HTR-8/SVneo (cell line): Measurements from ENCODE around the gene CTSH.
"Not testable (repeated sequence)": the region's sequence is repeated elsewhere in the genome, so short reads cannot be mapped to it uniquely, and the experiment has no call there.

Source experiments
- DNase-seq: peaks from one replicate; pipeline ENCODE4 v3.0.0; 2011; ENCODE audit warnings: low spot score, mixed read lengths; ENCODE audit not compliant: insufficient read length
- FAIRE-seq: peaks from 2 replicates; lab custom pipeline; 2011; peaks lifted over from hg19 to GRCh38; lab: Jason Lieb, UNC

Gene CTSH

DNA sequence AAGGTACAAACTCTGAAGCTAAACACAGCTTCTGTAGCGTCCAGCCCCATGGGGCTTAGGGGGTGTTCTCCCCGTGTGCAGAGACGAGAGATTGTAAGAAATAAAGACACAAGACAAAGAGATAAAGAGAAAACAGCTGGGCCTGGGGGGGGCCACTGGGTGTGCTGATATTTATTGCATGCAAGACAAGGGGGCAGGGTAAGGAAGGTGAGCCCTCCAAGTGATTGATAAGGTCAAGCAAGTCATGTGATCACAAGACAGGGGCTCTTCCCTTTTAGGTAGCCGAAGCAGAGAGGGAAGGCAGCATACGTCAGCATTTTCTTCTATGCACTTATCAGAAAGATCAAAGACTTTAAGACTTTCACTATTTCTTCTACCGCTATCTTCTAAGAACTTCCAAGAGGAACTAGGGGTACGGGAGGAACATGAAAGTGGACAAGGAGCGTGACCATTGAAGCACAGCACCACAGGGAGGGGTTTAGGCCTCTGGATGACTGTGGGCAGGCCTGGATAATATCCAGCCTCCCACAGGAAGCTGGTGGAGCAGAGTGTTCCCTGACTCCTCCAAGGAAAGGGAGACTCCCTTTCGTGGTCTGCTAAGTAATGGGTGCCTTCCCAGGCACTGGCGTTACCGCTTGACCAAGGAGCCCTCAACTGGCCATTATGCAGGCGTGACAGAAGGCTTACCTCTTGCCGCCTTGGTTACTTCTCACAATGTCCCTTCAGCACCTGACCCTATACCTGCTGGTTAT lies 42.4 kb downstream of the CTSH start:
- DNase-seq, FAIRE-seq: not testable (repeated sequence)

- not testable (repeated sequence) for DNase-seq, FAIRE-seq
Observed at GRCh38 chr15:78900819-78901533, 43.9 kb downstream of the CTSH start.

- no peak for FAIRE-seq
- DNase-seq, result no peak
Observed at GRCh38 chr15:78898540-78898939, 46.3 kb downstream of the CTSH start.

GRCh38 chr15:78895471-78895870 lies 49.4 kb downstream of the CTSH start:
- FAIRE-seq, result no peak
- no peak for DNase-seq

- DNase-seq (no peak), FAIRE-seq (no peak)
Observed at GRCh38 chr15:78893538-78893937, 51.3 kb downstream of the CTSH start.

DNA sequence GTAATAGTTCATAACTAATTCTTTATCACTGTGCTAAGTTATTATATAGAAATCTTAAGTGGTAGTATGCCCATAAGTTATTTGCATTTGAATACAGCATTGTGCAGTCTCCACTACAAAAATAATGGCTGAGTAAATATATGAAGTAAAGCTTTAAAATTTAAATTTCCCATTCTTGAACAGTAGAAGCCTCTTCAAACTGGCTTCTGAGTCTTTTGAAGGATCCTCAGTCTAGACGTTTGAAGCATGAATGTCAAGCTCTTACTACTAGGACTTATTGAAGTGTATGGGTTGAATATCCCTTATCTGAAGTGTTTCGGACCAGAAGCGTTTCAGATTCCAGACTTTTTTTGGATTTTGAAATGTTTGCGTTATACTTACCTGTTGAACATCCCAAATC lies 55.8 kb downstream of the CTSH start:
- FAIRE-seq, result no peak

GRCh38 chr15:78881681-78882080 lies 63.2 kb downstream of the CTSH start:
- no peak for DNase-seq
- no peak for FAIRE-seq

More for the DNA sequence above, 55.8 kb downstream of the CTSH start:
- no peak for DNase-seq

GRCh38 chr15:78880813-78881212 lies 64.0 kb downstream of the CTSH start:
- no peak for FAIRE-seq
- no peak for DNase-seq

GRCh38 chr15:78880242-78880533 lies 64.7 kb downstream of the CTSH start:
- FAIRE-seq, result no peak

DNA sequence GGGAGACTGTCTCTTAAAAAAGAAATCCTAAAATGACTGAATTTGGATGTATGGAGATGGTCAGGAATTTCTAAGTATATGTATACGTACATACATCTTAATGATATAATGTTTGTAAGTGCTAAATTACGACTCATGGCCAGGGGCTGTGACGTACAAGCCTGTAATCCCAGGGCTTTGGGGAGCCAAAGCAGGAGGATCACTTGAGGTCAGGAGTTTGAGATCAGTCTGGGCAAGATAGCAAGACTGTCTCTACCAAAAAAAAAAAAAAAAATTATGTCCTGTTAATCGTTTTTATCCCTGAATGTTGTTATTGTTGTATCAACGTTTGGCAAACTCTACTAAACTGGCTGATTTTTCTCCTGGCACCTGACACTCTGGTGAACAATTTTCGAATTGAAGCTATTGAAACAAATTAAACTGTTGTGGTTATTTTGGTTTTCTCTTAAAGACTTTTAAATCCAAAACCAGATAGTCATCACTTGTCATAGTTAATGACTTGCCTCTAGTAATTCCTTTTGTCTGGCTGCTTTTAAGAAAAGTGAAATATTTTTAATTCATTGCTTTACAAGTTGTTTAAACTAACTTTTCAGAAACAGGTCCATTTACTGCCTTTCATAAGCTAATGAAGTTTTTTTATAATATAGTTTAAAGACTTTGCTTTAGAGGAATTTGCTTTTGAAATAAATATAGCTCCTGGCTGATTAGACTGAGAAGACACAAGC lies 65.2 kb downstream of the CTSH start:
- DNase-seq (no peak), FAIRE-seq (no peak)

More at GRCh38 chr15:78880242-78880533, 64.7 kb downstream of the CTSH start:
- DNase-seq, result no peak

GRCh38 chr15:78878356-78878755 lies 66.5 kb downstream of the CTSH start:
- no peak for DNase-seq
- no peak for FAIRE-seq

DNA sequence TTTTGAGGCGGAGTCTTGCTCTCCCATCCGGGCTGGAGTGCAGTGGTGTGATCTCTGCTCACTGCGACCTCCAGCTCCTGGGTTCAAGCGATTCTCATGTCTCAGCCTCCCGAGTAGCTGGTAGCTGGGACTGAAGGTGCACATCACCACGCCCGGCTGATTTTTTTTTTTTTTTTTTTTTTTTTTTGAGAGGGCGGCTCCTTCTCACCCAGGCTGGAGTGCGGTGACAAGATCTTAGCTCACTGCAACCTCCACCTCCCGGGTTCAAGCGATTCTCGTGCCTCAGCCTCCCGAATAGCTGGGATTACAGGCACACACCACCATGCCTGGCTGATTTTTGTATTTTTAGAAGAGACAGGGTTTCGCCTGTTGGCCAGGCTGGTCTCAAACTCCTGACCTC lies 67.9 kb downstream of the CTSH start:
- FAIRE-seq, DNase-seq: not testable (repeated sequence)

DNA sequence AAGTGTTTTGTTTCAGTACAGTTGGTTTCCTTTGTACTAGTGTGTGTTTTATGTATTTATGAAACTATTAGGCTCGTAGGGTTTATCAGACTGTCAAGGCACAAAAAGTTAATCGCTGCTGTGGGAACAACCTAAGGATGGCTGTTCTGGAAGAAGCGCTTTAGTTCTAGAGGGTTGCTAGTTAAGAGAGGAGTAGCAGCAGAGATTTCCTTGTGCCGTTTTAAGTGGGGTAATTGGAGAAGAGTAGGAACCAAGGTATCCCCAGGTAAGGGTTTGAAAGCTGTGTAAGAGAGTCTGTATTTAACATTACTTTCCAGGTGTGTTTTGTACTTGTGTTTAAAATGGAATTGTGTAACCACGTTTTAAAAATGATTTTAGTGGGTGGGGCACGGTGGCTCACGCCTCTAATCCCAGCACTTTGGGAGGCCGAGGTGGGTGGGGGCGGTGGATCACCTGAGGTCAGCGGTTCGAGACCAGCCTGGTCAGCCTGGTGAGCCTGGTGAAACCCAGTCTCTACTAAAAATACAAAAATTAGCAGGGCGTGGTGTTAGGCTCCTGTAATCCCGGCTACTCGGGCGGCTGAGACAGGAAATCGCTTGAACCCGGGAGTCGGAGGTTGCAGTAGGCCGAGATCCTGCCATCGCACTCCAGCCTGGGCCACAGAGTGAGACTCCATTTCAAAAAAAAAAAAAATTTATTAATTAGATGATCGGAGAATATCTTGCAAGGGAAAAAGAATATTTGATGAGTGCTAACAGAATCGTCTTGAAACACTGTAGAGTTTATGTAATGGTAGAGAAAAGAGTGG lies 69.5 kb downstream of the CTSH start:
- DNase-seq (no peak), FAIRE-seq (no peak)

DNA sequence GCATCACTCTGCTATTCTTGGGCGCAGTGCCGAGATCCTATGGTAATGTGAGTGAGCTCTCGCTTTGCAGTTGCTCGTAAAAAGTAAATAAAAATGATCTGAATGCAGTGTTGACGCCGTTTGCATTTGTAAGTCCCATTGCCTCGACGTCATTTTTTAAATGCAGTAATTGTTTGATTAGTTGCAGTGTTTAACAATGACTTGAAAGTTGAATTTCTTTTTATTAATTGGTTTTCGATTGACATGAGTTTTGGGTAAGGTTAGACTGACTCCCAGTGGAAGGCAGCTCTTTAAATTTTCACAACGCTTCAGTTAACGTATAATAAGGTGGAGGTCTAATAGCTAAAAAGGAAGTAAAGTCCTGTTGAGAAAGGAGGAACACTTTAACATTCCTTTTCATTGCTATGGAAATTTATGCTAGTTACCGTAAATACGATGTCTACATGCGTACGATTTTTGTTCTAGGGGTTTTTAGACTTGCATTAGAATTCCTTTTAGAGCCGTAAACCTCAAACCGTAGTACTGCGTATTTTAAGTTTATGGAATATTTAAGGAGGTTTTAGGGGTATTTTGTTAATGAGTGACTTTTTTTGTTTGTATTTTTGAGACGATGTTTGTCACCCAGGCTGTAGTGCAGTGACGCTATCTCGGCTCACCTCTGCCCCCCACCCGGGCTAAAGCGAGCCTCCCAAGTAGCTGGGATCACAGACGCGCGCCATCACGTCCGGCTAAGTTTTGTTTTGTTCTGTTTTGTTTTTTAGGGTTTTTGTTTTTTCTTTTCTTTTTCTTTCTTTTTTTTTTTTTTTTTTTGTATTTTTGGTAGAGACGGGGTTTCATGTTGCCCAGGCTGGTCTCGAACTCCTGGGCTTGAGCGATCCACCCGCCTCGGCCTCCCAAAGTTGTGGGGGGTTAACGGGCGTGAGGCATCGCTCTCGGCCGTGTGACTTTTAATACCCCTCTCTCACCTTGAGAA lies 70.8 kb downstream of the CTSH start:
- FAIRE-seq, result no peak

DNA sequence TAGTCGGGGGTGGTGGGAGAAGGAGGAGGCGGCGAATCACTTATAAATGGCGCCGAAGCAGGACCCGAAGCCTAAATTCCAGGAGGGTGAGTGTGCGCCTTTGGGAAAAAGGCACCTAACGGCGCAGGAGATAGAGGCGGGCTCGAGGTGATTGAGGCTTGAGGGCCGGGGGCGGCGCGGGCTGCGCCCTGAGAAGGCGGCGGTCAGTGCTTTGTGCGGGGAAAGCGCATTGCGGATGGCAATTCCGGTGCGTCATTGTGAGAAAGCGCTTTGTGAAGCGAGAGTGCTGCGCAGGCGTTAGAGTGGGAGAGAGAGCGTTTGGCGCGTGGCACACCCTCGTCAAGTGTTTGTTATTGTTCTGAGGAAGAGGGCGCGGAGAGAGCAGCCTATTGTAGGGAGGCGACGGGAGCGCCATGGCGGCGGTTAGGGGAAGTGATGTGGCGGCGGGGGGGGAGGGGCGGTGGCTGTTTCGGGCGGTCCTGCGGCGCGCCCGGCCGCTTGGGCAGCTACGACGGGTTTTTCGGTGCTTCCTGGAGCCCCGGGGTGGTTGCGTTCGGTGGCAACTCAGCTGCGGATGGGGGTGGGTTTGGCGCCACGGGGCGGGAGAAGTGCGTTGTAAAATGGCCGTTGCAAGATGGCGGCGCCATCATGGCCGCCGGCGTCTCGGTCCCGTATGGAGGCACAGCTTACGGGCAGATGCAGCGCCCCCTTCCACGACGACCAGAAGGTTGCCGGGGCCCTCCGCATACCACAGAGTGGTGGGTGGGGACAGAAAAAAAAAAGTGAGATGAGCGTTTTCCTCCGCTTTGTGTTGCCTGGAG lies 71.7 kb downstream of the CTSH start:
- DNase-seq (peak; percentile 78), FAIRE-seq (peak; percentile 66)

More for the DNA sequence above, 70.8 kb downstream of the CTSH start:
- DNase-seq, result no peak

DNA sequence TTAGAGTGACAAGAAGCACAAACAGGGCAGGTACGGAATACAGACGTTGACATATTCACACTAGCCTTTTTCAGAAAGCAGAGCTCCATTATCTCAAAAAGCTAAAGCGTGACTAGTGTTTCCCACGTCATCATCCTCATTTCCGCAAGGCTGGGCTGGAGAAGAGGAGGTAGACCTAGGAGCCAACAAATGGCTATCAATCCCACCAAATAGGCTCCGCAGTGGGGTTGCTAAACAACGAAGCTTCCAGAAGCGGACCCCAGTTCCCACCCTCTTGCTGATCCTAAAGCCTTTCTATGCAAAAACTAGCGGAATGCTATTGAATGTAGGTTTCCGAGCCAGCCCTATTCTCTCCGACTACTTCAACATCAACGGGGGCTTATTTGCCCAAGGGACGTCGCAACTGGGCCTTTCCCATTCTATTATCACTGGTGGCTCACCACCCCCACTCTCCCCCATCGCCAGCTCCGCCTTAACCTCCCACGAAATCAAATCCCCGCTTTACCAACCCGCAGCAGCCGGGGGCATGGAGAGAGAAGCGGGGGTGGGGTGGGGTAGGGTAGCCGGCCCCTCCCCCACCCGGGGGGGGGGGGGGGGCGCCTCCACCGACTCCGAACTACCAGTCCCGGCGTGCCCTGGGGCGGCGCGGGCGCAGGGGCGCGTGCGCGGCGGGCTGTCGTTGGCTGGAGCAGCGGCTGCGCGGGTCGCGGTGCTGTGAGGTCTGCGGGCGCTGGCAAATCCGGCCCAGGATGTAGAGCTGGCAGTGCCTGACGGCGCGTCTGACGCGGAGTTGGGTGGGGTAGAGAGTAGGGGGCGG lies 72.5 kb downstream of the CTSH start, which contains the start of gene MORF4L1:
Gene MORF4L1 (plus strand): TSS at position 736 of the 817 bp plus-strand sequence. CDS start 128 bp downstream, outside the sequence.
- no peak for FAIRE-seq
- DNase-seq, result peak; percentile 93

DNA sequence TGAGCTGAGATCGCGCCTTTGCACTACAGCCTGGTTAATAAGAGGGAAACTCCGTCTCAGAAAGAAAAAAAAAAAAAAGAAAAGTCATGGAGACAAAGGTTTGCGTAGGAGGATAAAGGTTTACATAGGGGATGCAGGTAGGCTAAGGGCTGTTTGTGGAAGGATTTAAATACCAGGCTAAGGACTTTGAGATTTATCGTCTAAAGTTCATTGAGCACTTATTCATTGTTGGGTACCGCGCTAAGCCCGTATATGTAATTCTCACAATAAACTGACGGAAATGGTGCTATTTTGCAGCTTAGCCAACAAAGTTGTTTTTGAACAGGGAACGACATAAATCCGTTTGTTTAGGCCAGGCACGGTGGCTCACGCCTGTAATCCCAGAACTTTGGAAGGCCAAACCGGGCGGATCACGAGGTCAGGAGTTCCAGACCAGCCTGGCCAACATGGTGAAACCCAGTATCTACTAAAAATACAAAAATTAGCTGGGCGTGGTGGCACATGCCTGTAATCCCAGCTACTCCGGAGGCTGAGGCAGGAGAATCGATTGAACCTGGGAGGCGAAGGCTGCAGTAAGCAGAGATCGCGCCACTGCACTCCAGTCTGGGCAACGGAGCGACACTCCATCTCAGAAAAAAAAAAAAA lies 73.2 kb downstream of the CTSH start:
- FAIRE-seq, DNase-seq: not testable (repeated sequence)
